ENCODE measurements around the gene PRKCE.

DNA sequence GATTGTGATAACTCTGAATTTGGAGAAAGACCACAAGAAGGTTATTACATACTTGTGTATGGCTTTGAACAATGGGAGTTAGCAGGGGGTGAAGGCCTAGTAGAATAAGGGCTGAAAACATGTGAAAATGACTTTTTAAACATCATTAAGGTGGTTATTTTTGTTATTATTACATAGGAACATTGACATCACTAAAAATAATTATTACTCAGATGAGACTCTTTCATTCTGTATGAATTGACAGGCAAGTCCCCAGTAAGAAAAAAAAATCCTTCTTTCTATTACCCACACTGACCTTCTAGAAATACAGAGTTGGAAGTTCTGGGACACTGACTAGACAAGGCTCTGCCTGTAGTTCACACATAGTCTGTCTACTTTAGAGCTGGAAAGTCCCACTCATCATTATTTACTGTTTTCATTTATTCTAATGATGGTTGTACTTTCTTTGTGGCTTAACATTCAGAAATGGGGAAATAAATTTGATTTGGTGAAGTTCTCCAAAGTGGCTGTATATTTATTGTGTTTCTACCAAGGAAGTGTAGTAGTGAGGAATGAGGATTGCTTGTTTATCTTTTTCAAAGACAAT is 426.1 kb downstream of the PRKCE start:
- TF ChIP-seq, protein P1, sequence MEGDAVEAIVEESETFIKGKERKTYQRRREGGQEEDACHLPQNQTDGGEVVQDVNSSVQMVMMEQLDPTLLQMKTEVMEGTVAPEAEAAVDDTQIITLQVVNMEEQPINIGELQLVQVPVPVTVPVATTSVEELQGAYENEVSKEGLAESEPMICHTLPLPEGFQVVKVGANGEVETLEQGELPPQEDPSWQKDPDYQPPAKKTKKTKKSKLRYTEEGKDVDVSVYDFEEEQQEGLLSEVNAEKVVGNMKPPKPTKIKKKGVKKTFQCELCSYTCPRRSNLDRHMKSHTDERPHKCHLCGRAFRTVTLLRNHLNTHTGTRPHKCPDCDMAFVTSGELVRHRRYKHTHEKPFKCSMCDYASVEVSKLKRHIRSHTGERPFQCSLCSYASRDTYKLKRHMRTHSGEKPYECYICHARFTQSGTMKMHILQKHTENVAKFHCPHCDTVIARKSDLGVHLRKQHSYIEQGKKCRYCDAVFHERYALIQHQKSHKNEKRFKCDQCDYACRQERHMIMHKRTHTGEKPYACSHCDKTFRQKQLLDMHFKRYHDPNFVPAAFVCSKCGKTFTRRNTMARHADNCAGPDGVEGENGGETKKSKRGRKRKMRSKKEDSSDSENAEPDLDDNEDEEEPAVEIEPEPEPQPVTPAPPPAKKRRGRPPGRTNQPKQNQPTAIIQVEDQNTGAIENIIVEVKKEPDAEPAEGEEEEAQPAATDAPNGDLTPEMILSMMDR (conservative IDR thresholded peaks at IDR 0.05; ENCODE audit: low read depth, low read length) = no peak
- TF ChIP-seq EZH2 (IDR thresholded peaks at IDR 0.05; ENCODE audit: borderline replicate concordance, low read depth, low read length, poor library complexity, severe bottlenecking) = no peak
